ENCODE measurements around the gene UCP2. TPM values are rescaled to one million over a fixed set of nuclear protein-coding genes. Genes with fewer than 3 reads are reported as not detected.

UCP2 gene
- total RNA-seq, 2 donors from 2014 or later = 701 to 919 TPM

DNA sequence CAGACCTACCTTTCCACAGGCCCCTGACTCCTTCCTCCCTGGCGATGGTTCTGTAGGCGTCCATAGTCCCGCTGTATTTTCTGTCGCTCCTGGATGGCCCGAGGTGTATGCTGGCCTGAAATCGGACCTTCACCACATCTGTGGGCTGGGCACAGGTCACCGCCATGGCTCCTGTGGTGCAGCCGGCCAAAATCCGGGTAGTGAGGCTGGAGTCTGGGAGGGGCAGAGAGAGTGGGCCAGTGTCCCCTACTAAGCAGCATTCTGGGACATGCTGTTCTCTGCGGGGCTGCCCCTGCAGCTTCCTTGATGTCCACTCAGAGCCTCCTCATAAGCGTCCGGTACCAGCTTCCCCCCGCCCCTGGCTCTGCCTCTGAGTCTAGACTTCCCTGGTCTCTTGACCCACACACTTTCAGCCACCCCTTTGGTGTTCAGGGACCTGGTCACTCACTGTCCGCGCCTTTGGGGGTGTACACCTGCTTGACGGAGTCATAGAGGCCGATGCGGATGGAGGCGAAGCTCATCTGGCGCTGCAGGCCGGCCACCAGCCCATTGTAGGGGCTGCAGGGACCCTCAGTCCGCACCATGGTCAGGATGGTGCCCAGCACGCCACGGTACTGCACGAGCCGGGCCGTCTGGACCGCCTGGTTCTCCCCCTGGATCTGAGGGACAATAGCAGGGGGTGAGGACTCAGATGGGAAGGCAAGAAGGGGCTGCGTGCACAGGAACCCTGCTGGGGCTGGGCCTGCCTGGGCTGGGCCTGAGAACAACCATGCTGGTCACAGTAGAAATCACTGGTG, 23.3 kb upstream of the UCP2 start:
- peaks cover 68% of the 10 kb centered on the region for H3K4me1 Mint-ChIP-seq
- peak overlapping the region; percentile 90 for H3K4me3 Mint-ChIP-seq
- no peaks in the 10 kb centered on the region for H3K9me3 ChIP-seq (ENCODE audit: control insufficient read depth, low read length, poor library complexity, severe bottlenecking)
- DNase-seq (no peak), ATAC-seq (no peak)
- H3K36me3 Mint-ChIP-seq (ENCODE audit: low read depth) = no peaks in the 10 kb centered on the region
- peak overlapping the region; percentile 100 for H3K27ac Mint-ChIP-seq
- no peaks in the 10 kb centered on the region for H3K27me3 Mint-ChIP-seq

DNA sequence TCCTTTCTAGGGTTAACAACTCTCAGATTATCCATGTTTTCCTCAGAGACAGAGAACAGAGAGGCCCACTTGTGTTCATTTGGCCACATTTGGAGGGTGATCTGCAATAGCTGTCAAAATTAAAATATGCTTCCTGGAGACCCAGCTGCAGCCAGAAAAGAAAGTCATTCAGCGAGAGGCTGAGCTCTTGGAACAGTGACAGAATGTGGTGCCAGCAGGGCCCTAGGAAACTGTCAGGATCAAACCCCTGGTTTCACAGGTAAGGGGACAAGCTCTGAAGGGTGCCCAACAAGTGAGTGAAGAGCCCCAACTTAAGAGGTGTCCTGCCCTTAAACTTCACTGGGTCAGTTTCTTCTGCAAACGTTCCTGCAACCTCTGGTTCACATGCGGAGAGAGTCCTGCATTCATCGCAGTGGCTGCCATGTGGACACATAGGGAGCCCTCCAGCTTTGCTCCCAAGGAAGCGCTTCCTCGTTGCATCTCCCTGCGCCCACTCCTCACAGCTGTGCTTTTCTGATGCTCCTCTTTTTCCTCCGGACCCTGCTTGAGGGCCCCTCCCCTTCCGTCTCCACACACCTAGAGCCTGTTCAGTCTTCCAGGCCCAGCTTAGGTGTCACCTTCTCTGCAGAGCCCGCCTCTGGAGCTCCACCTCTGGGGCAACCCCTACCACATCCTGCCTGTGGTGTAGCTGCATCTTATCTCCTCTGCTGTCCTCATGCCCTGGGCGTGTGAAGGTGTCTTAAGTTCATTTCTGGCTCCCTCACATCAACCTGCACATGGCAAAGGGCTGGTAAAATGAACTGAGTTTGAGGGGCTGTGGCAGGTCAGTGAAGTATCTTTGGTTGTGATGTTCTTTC, 22.3 kb upstream of the UCP2 start:
- Mint-ChIP-seq H3K36me3 (ENCODE audit: low read depth) (no peaks in the 10 kb centered on the region), H3K4me1 (peaks cover 60% of the 10 kb centered on the region), H3K4me3 (peak overlapping the region; percentile 90), H3K27ac (peak overlapping the region; percentile 100), H3K27me3 (no peaks in the 10 kb centered on the region)
- peak; percentile 100 for ATAC-seq
- DNase-seq = peak; percentile 64 to 78 (median 77)
- H3K9me3 ChIP-seq (ENCODE audit: control insufficient read depth, low read length, poor library complexity, severe bottlenecking) = no peaks in the 10 kb centered on the region

DNA sequence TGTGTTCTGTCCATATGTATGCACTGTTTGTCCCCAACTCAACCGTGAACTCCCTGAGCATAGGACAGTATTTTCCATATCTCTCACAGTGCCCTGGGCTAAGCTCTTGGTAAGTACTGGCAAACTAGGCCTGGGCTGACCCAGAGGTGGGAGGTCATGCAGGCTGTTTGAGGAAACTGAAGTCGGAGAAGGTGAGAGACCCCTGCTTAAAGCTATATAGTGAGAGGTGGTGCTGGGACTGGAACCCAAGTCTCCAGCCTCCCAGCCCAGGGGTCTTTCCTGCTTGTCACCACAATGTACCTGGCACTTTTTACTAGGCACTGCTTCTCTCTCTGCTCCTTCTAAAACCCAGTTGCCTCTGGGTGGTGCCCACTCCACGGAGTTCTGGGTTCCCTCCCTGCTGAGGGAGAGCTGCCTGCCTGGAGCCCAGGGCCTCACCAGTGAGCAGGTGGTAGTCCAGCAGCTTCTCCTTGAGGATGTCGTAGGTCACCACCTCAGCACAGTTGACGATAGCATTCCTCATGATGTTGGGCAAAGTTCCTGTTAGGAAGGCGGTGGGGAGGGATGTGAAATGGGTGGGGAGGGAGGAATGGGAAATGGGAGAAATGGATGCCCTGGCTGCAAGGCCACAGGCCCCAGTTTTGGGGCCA, 21.5 kb upstream of the UCP2 start:
- Mint-ChIP-seq H3K27me3 (no peaks in the 10 kb centered on the region), H3K36me3 (ENCODE audit: low read depth) (no peaks in the 10 kb centered on the region), H3K27ac (peak overlapping the region; percentile 100)

DNA sequence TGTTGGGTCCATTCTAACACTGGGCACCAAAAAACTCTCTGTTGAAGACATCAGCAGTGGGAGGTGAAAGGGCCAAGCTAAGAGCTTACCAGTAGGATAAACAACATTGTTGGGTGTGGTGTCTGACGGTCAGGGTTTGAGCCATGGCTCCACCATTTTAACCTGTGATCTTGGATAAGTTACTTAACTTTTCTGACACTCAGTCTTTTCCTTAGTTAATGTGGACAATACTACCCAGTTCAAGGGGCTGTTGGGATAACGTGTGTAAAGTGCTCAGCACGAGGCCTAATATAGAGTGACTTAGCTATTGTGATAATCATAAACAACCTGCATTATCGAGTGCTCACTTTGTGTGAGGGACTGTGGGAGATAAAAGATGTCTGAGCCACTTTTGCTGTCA, 20.2 kb upstream of the UCP2 start:
- ATAC-seq = no peak
- H3K9me3 ChIP-seq (ENCODE audit: control insufficient read depth, low read length, poor library complexity, severe bottlenecking) = no peaks in the 10 kb centered on the region
- Mint-ChIP-seq H3K4me1 (peaks cover 58% of the 10 kb centered on the region), H3K27ac (peak overlapping the region; percentile 100), H3K4me3 (no peak overlapping the region), H3K27me3 (no peaks in the 10 kb centered on the region), H3K36me3 (ENCODE audit: low read depth) (no peaks in the 10 kb centered on the region)
- no peak for DNase-seq

More for the DNA sequence above, 21.5 kb upstream of the UCP2 start:
- DNase-seq (no peak), ATAC-seq (no peak)
- no peaks in the 10 kb centered on the region for H3K9me3 ChIP-seq (ENCODE audit: control insufficient read depth, low read length, poor library complexity, severe bottlenecking)
- H3K4me1 Mint-ChIP-seq = peaks cover 62% of the 10 kb centered on the region
- peak overlapping the region; percentile 90 for H3K4me3 Mint-ChIP-seq

DNA sequence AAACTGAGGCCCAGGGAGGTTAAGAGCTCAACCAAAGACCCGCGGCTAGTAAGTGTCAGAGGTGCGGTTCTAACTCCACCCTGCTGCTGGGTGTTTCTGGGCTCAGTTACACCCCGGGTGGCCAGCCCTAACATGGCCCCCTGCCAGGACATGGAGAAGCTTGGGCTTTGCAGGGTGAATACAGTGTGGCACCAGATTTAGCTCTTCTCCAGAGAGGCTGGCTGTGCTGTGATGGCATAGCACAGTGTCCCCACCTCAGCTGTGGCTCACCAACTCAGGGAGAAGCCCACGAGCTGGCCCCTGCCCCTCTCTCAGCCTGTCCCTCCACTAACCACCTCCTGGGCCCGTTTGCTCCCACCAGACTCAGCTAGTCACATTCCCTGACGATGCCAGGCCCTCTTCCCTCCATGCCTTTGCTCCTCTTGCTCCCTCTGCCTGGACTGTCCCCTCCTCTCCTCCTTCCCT, 19.2 kb upstream of the UCP2 start:
- Mint-ChIP-seq H3K27ac (peak overlapping the region; percentile 9), H3K4me1 (peaks cover 56% of the 10 kb centered on the region), H3K36me3 (ENCODE audit: low read depth) (no peaks in the 10 kb centered on the region), H3K27me3 (no peaks in the 10 kb centered on the region), H3K4me3 (no peak overlapping the region)
- ATAC-seq (no peak), DNase-seq (no peak)
- no peaks in the 10 kb centered on the region for H3K9me3 ChIP-seq (ENCODE audit: control insufficient read depth, low read length, poor library complexity, severe bottlenecking)

DNA sequence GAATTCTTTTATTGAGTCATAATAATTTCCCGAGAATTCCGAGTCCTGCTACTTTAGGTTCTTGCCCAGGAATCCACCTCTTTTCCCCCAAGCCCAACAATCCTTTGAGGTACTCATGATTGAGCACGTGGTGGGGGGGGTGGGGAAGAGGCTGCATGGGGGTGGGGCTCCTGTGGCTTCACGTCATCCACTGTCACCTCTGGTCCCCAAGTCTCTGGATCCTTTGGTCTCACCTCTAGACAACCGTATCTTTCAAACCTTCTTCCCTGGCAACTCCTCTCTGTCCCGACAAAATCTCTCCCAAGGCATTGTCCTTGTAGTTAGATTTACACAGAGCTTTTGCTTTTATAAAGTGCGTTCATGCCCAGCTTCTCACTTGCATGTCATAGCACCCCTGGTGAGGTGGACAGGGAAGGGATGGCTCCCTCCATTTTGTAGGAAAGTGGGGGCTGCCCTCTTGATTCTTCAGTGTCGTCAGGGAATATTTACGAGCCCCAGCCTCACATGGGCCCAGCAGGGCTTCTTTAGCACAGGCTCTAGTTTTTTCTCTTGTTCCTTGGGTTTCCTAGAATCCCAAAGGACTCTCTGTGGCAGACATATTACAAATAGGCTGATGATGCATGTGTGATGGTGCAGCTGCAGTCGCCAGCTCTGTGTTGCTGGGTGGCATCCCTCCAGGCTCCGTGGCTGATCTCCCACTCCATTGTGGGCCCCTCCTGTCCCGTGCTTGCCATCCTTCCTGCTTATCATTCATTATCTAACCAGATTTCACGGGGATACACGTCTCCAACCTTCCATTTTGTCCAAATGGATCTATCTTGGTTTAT, 17.9 kb upstream of the UCP2 start:
- no peaks in the 10 kb centered on the region for H3K9me3 ChIP-seq (ENCODE audit: control insufficient read depth, low read length, poor library complexity, severe bottlenecking)
- Mint-ChIP-seq H3K4me3 (no peak overlapping the region), H3K36me3 (ENCODE audit: low read depth) (no peaks in the 10 kb centered on the region), H3K27ac (peak overlapping the region; percentile 68), H3K4me1 (peaks cover 51% of the 10 kb centered on the region), H3K27me3 (no peaks in the 10 kb centered on the region)
- ATAC-seq = no peak
- no peak for DNase-seq

DNA sequence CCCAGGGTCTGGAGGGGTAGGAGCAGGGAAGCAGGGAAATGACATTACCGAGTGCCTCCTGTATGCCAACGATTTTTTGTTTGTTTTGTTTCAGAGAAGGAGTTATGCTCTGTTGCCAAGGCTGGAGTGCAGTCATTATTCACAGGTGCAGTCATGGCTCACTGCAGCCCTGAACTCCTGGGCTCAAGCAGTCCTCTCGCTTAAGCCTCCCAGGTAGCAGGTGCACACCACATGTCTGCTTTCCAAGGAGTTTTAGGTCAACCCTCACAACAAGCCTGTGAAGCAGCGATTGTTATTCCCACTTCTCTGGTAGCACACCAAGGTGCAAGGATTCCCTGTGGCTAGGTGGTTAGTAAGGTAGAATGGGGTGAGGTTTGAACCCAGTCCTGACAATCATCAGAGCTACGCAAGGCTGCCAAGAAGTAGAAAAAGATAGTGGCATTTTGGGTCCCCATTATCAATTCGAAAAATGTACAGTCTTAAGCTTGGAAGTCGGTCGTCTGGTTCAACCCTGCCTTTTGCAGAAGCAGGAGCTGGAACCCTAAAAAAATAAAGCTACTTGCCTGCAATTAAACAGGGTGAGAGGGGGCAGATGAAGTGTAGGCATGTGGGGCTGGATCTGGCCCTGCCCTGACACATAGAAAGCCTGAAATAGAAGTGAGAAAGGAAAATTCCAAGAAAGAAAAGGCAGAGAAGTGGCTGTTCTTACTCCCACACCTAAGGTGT, 17.1 kb upstream of the UCP2 start:
- H3K4me1 Mint-ChIP-seq = peaks cover 49% of the 10 kb centered on the region
- no peak for DNase-seq
- H3K27ac Mint-ChIP-seq = peak overlapping the region; percentile 68
- no peaks in the 10 kb centered on the region for H3K27me3 Mint-ChIP-seq
- ATAC-seq = no peak
- peak overlapping the region; percentile 41 for H3K4me3 Mint-ChIP-seq
- no peaks in the 10 kb centered on the region for H3K9me3 ChIP-seq (ENCODE audit: control insufficient read depth, low read length, poor library complexity, severe bottlenecking)
- H3K36me3 Mint-ChIP-seq (ENCODE audit: low read depth) = no peaks in the 10 kb centered on the region

DNA sequence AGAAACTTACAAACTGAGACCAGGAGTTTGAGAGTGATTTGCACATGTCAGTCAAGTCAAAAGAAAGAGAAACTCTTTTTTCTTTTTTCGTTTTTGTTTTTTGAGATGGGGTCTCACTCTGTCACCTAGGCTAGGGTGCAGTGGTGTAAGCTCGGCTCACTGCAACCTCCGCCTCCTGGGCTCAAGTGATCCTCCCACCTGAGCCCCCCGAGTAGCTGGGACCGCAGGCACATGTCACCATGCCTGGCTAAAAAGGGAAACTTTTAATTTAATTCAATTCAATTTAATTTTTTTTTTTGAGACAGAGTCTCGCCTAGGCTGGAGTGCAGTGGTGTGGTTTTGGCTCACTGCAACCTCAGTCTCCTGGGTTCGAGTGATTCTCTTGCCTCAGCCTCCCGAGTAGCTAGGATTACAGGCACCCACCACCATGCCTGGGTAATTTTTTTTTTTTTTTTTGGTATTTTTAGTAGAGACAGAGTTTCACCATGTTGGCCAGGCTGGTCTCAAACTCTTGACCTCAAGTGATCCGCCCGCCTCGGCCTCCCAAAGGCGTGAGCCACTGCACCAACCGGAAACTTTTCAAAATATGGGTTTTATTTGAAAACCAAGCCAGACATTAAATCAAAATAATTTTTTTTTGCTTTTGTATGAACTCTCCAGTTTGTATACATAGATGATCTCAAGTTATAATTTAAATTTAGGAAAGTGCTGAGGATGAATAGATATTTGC, 16.4 kb upstream of the UCP2 start:
- no peaks in the 10 kb centered on the region for H3K27me3 Mint-ChIP-seq
- DNase-seq (no peak), ATAC-seq (no peak)
- H3K9me3 ChIP-seq (ENCODE audit: control insufficient read depth, low read length, poor library complexity, severe bottlenecking) = no peaks in the 10 kb centered on the region
- peak overlapping the region; percentile 68 for H3K27ac Mint-ChIP-seq
- H3K4me1 Mint-ChIP-seq = peaks cover 46% of the 10 kb centered on the region
- no peak overlapping the region for H3K4me3 Mint-ChIP-seq
- H3K36me3 Mint-ChIP-seq (ENCODE audit: low read depth) = no peaks in the 10 kb centered on the region

DNA sequence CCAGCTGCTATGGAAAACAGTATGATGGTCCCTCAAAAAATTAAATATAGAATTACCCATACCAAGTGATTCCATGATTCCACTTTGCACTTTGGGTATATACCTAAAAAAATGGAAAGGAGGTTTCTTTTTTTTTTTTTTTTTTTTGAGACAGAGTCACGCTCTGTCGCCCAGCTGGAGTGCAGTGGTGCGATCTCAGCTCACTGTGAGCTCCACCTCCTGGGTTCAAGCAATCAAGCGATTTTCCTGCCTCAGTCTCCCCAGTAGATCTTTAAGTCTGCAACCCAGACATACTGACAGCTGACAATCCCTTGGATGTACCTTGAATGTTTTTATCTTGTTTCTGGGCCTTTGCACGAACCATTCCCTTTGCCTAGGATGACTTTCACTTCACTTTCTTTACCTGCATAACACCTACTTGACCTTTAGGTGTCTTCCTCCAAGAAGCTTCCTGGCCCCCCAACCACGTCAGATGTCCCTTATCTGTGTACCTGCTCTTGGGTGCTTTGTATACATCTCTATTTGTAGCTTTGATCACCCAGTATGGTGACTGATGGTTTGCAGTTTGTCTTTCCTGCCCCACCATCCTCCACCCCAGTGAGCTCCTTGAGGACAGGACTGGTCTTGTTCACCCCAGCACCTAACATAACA, 14.6 kb upstream of the UCP2 start:
- no peaks in the 10 kb centered on the region for H3K9me3 ChIP-seq (ENCODE audit: control insufficient read depth, low read length, poor library complexity, severe bottlenecking)
- H3K4me1 Mint-ChIP-seq = peaks cover 40% of the 10 kb centered on the region
- DNase-seq = no peak
- no peak for ATAC-seq
- peak overlapping the region; percentile 39 for H3K4me3 Mint-ChIP-seq
- H3K27me3 Mint-ChIP-seq = no peaks in the 10 kb centered on the region
- H3K36me3 Mint-ChIP-seq (ENCODE audit: low read depth) = no peaks in the 10 kb centered on the region
- peak overlapping the region; percentile 98 for H3K27ac Mint-ChIP-seq

DNA sequence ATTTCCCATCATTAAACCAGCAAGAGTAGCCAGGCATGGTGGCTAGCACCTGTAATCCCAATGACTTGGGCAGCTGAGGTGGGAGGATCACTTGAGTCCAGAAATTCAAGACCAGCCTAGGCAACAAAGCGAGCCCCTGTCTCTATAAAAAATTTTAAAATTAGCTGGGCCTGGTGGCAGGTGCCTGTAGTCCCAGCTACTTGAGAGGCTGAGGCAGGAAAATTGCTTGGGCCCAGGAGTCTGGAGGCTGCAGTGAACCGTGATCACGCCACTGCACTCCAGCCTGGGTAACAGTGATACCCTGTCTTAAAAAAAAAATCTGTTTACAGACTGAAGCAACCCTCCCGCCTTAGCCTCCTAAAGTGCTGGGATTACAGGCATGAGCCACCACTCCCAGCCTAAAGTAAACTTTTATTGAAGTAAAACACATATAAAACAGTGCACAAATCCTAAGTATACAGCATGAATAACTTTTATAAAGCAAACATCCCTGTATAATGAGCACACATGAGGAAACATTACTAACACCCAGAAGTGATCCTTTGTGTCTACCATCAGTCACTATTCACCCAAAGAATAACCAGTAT, 13.6 kb upstream of the UCP2 start:
- H3K27me3 Mint-ChIP-seq = no peaks in the 10 kb centered on the region
- H3K4me3 Mint-ChIP-seq = peak overlapping the region; percentile 86
- peak; percentile 6 for ATAC-seq
- H3K9me3 ChIP-seq (ENCODE audit: control insufficient read depth, low read length, poor library complexity, severe bottlenecking) = no peaks in the 10 kb centered on the region
- H3K36me3 Mint-ChIP-seq (ENCODE audit: low read depth) = no peaks in the 10 kb centered on the region
- peaks cover 47% of the 10 kb centered on the region for H3K4me1 Mint-ChIP-seq
- peak overlapping the region; percentile 98 for H3K27ac Mint-ChIP-seq
- no peak for DNase-seq

DNA sequence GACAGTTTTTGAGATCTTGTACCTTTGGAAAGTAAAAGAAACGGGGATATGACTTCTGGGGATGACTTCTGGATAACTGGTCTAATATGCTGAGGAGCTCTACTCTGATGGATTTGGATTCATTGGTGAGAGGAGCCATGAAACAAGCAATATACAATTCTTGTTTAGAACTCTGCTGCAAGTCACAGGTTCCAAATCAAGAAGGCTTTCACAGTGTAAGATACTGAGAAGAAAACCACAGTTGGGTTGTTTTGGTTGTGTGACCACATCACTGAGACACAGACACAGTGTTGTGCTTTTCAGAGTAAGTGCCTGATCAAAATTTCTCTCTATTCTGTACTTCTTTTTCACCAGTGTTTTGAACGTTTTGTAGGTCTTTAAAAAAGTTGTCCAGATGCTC, 13.1 kb upstream of the UCP2 start:
- H3K36me3 Mint-ChIP-seq (ENCODE audit: low read depth) = no peaks in the 10 kb centered on the region
- H3K9me3 ChIP-seq (ENCODE audit: control insufficient read depth, low read length, poor library complexity, severe bottlenecking) = no peaks in the 10 kb centered on the region
- H3K4me1 Mint-ChIP-seq = peaks cover 48% of the 10 kb centered on the region
- H3K4me3 Mint-ChIP-seq = peak overlapping the region; percentile 86
- peak overlapping the region; percentile 98 for H3K27ac Mint-ChIP-seq
- DNase-seq = no peak
- H3K27me3 Mint-ChIP-seq = no peaks in the 10 kb centered on the region
- ATAC-seq = peak; percentile 85

Measured in T-helper 17 cell (primary cell).